SK-N-SH treated with all-trans-retinoic acid at 6 μM for 48 hours (cell line): ENCODE results near the gene MACC1.

ENCODE experiments used
- PPARA ChIP-seq: fragments of 250-450 bp; sonication (Bioruptor Pico); IDR thresholded peaks from 2 replicates; pipeline ENCODE4 v1.5.0; 2020; ENCODE audit warnings: mild to moderate bottlenecking, borderline replicate concordance
- RARB ChIP-seq: fragments of 250-450 bp; sonication (Bioruptor Pico); IDR thresholded peaks from 2 replicates; pipeline ENCODE4 v1.8.0; 2021; ENCODE audit warnings: mild to moderate bottlenecking, moderate library complexity
- SNAI2 ChIP-seq: fragments of 250-450 bp; sonication (Bioruptor Pico); IDR thresholded peaks from 2 replicates; pipeline ENCODE4 v1.5.0; 2020; ENCODE audit warnings: mild to moderate bottlenecking, moderate library complexity
- TCF4 ChIP-seq: fragments of 250-450 bp; sonication (Bioruptor Pico); IDR thresholded peaks from 2 replicates; pipeline ENCODE4 v1.8.0; 2021; ENCODE audit warnings: mild to moderate bottlenecking, moderate library complexity, borderline replicate concordance
- TOX ChIP-seq: fragments of 250-450 bp; sonication (Bioruptor Pico); IDR thresholded peaks from 2 replicates; pipeline ENCODE4 v1.8.0; 2021; ENCODE audit warnings: mild to moderate bottlenecking, moderate library complexity, borderline replicate concordance
- ZC3H10 ChIP-seq: fragments of 250-450 bp; sonication (Bioruptor Pico); IDR thresholded peaks from 2 replicates; pipeline ENCODE4 v1.5.1; 2021; ENCODE audit warnings: mild to moderate bottlenecking, moderate library complexity
- ZFP3 ChIP-seq: fragments of 250-450 bp; sonication (Bioruptor Pico); IDR thresholded peaks from 2 replicates; pipeline ENCODE4 v1.5.0; 2020; ENCODE audit warnings: mild to moderate bottlenecking, moderate library complexity
- ZNF8 ChIP-seq: fragments of 450-650 bp; formaldehyde crosslinking; IDR thresholded peaks from 2 replicates; pipeline ENCODE4 v1.5.0; 2020; ENCODE audit warnings: mild to moderate bottlenecking, moderate library complexity
- TF ChIP-seq, protein P1 (sequence below): fragments of 250-450 bp; sonication (Bioruptor Pico); IDR thresholded peaks from 2 replicates; pipeline ENCODE4 v1.8.0; 2020; ENCODE audit warnings: mild to moderate bottlenecking, moderate library complexity, borderline replicate concordance
- TF ChIP-seq, protein P2 (sequence below): fragments of 250-450 bp; sonication (Bioruptor Pico); IDR thresholded peaks from 2 replicates; pipeline ENCODE4 v1.5.1; 2020; ENCODE audit warnings: low read depth, mild to moderate bottlenecking, moderate library complexity

DNA sequence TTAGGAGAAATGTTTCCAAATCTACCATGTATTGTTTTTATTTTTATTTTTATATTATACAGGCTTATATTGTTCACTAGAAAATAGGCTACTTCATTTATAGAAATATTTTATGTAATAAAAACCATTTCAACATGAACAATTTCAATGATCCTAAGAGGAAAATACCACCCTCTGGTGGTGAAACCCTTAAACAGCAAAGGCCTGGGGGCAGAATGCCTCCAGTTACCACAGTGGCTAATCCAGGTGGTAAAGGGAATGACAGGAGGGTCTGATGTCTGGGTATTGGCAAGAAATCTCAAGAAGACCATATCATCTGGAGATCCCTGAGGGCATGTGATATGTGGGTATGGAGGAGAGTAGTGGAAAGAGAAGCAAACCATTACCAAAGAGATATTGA, 19.3 kb downstream of the MACC1 start:
- TF ChIP-seq TOX (CRISPR knock-in tag) (no peak), ZNF8 (CRISPR knock-in tag) (no peak), PPARA (CRISPR knock-in tag) (no peak), ZFP3 (CRISPR knock-in tag) (no peak), SNAI2 (CRISPR knock-in tag) (no peak), RARB (CRISPR knock-in tag) (no peak), ZC3H10 (CRISPR knock-in tag) (no peak), TCF4 (CRISPR knock-in tag) (no peak)
- TF ChIP-seq, protein P1, sequence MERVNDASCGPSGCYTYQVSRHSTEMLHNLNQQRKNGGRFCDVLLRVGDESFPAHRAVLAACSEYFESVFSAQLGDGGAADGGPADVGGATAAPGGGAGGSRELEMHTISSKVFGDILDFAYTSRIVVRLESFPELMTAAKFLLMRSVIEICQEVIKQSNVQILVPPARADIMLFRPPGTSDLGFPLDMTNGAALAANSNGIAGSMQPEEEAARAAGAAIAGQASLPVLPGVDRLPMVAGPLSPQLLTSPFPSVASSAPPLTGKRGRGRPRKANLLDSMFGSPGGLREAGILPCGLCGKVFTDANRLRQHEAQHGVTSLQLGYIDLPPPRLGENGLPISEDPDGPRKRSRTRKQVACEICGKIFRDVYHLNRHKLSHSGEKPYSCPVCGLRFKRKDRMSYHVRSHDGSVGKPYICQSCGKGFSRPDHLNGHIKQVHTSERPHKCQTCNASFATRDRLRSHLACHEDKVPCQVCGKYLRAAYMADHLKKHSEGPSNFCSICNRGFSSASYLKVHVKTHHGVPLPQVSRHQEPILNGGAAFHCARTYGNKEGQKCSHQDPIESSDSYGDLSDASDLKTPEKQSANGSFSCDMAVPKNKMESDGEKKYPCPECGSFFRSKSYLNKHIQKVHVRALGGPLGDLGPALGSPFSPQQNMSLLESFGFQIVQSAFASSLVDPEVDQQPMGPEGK, result no peak
- TF ChIP-seq, protein P2, sequence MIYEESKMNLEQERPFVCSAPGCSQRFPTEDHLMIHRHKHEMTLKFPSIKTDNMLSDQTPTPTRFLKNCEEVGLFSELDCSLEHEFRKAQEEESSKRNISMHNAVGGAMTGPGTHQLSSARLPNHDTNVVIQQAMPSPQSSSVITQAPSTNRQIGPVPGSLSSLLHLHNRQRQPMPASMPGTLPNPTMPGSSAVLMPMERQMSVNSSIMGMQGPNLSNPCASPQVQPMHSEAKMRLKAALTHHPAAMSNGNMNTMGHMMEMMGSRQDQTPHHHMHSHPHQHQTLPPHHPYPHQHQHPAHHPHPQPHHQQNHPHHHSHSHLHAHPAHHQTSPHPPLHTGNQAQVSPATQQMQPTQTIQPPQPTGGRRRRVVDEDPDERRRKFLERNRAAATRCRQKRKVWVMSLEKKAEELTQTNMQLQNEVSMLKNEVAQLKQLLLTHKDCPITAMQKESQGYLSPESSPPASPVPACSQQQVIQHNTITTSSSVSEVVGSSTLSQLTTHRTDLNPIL (CRISPR knock-in tag), result no peak
